ENCODE measurements around the gene SELENOV. TPM values are rescaled to one million over a fixed set of nuclear protein-coding genes. Genes with fewer than 3 reads are reported as not detected.

SELENOV gene
- total RNA-seq, 1 donor from 2014 or later = not detected

GRCh38 chr19:39508629-39509028 is 6.3 kb upstream of the SELENOV start:
- no peaks in the 10 kb centered on the region for H3K9me3 Mint-ChIP-seq (ENCODE audit: unreplicated experiment)
- H3K27ac Mint-ChIP-seq (ENCODE audit: unreplicated experiment) = no peak overlapping the region
- TF ChIP-seq CTCF (IDR thresholded peaks at IDR 0.05; ENCODE audit: insufficient read depth, low read depth, low read length) = no peak
- TF ChIP-seq EZH2 (IDR thresholded peaks at IDR 0.05; ENCODE audit: insufficient read depth, low read length) = no peak
- Histone ChIP-seq H3K4me1 (ENCODE audit: insufficient read depth, low read length) (peaks cover 3% of the 10 kb centered on the region), H3K9ac (ENCODE audit: low read length) (no peak overlapping the region), H3K27ac (ENCODE audit: low read depth, low read length) (no peak overlapping the region), H4K20me1 (ENCODE audit: insufficient read depth, low read length) (no peaks in the 10 kb centered on the region), H3K4me2 (ENCODE audit: low read length) (no peak overlapping the region), H3K4me3 (ENCODE audit: insufficient read depth, low read depth, low read length) (no peak overlapping the region), H3K9me3 (ENCODE audit: insufficient read depth, low read depth, low read length) (no peaks in the 10 kb centered on the region), H3K79me2 (ENCODE audit: insufficient read depth, low read length) (no peaks in the 10 kb centered on the region), H3K36me3 (ENCODE audit: insufficient read depth, low read length) (no peaks in the 10 kb centered on the region), H2AFZ (ENCODE audit: low read depth, low read length) (no peak overlapping the region), H3K27me3 (ENCODE audit: insufficient read depth, low read length) (peaks cover 12% of the 10 kb centered on the region)
- H3K4me1 Mint-ChIP-seq (ENCODE audit: low read depth, unreplicated experiment) = no peaks in the 10 kb centered on the region
- H3K4me3 Mint-ChIP-seq (ENCODE audit: unreplicated experiment) = no peak overlapping the region
- peaks cover 57% of the 10 kb centered on the region for H3K27me3 Mint-ChIP-seq (ENCODE audit: low read depth, unreplicated experiment)
- FAIRE-seq (no peak), DNase-seq (ENCODE audit: low read depth) (no peak)
- H3K36me3 Mint-ChIP-seq (ENCODE audit: low read depth, unreplicated experiment) = peaks cover 3% of the 10 kb centered on the region

GRCh38 chr19:39509233-39509632 is 5.7 kb upstream of the SELENOV start:
- H4K20me1 ChIP-seq (ENCODE audit: insufficient read depth, low read length) = no peaks in the 10 kb centered on the region
- no peaks in the 10 kb centered on the region for H3K36me3 ChIP-seq (ENCODE audit: insufficient read depth, low read length)
- no peak overlapping the region for H3K4me2 ChIP-seq (ENCODE audit: low read length)
- no peaks in the 10 kb centered on the region for H3K9me3 ChIP-seq (ENCODE audit: insufficient read depth, low read depth, low read length)
- H3K27ac Mint-ChIP-seq (ENCODE audit: unreplicated experiment) = no peak overlapping the region
- no peak overlapping the region for H3K4me3 Mint-ChIP-seq (ENCODE audit: unreplicated experiment)
- H3K36me3 Mint-ChIP-seq (ENCODE audit: low read depth, unreplicated experiment) = peaks cover 3% of the 10 kb centered on the region
- H3K27me3 ChIP-seq (ENCODE audit: insufficient read depth, low read length) = peaks cover 17% of the 10 kb centered on the region
- no peak overlapping the region for H3K9ac ChIP-seq (ENCODE audit: low read length)
- no peak overlapping the region for H2AFZ ChIP-seq (ENCODE audit: low read depth, low read length)
- FAIRE-seq (no peak), DNase-seq (ENCODE audit: low read depth) (no peak)
- no peaks in the 10 kb centered on the region for H3K9me3 Mint-ChIP-seq (ENCODE audit: unreplicated experiment)
- H3K4me1 ChIP-seq (ENCODE audit: insufficient read depth, low read length) = peaks cover 3% of the 10 kb centered on the region
- H3K27me3 Mint-ChIP-seq (ENCODE audit: low read depth, unreplicated experiment) = peaks cover 57% of the 10 kb centered on the region
- TF ChIP-seq EZH2 (IDR thresholded peaks at IDR 0.05; ENCODE audit: insufficient read depth, low read length) = no peak
- TF ChIP-seq CTCF (IDR thresholded peaks at IDR 0.05; ENCODE audit: insufficient read depth, low read depth, low read length) = no peak
- no peak overlapping the region for H3K4me3 ChIP-seq (ENCODE audit: insufficient read depth, low read depth, low read length)
- H3K4me1 Mint-ChIP-seq (ENCODE audit: low read depth, unreplicated experiment) = no peaks in the 10 kb centered on the region
- no peaks in the 10 kb centered on the region for H3K79me2 ChIP-seq (ENCODE audit: insufficient read depth, low read length)
- H3K27ac ChIP-seq (ENCODE audit: low read depth, low read length) = no peak overlapping the region

- no peak overlapping the region for H3K4me3 ChIP-seq (ENCODE audit: insufficient read depth, low read depth, low read length)
- no peaks in the 10 kb centered on the region for H4K20me1 ChIP-seq (ENCODE audit: insufficient read depth, low read length)
- Mint-ChIP-seq H3K36me3 (ENCODE audit: low read depth, unreplicated experiment) (peaks cover 6% of the 10 kb centered on the region), H3K9me3 (ENCODE audit: unreplicated experiment) (peaks cover 4% of the 10 kb centered on the region), H3K27me3 (ENCODE audit: low read depth, unreplicated experiment) (peaks cover 57% of the 10 kb centered on the region), H3K4me3 (ENCODE audit: unreplicated experiment) (no peak overlapping the region), H3K4me1 (ENCODE audit: low read depth, unreplicated experiment) (no peaks in the 10 kb centered on the region), H3K27ac (ENCODE audit: unreplicated experiment) (no peak overlapping the region)
- H3K9ac ChIP-seq (ENCODE audit: low read length) = no peak overlapping the region
- H3K27me3 ChIP-seq (ENCODE audit: insufficient read depth, low read length) = peaks cover 41% of the 10 kb centered on the region
- H3K27ac ChIP-seq (ENCODE audit: low read depth, low read length) = no peak overlapping the region
- no peaks in the 10 kb centered on the region for H3K79me2 ChIP-seq (ENCODE audit: insufficient read depth, low read length)
- H3K4me2 ChIP-seq (ENCODE audit: low read length) = no peak overlapping the region
- no peak for FAIRE-seq
- H3K4me1 ChIP-seq (ENCODE audit: insufficient read depth, low read length) = peaks cover 8% of the 10 kb centered on the region
- H2AFZ ChIP-seq (ENCODE audit: low read depth, low read length) = no peak overlapping the region
- TF ChIP-seq CTCF (IDR thresholded peaks at IDR 0.05; ENCODE audit: insufficient read depth, low read depth, low read length) = no peak
- no peak for TF ChIP-seq EZH2 (IDR thresholded peaks at IDR 0.05; ENCODE audit: insufficient read depth, low read length)
- H3K36me3 ChIP-seq (ENCODE audit: insufficient read depth, low read length) = no peaks in the 10 kb centered on the region
- peaks cover 2% of the 10 kb centered on the region for H3K9me3 ChIP-seq (ENCODE audit: insufficient read depth, low read depth, low read length)
- DNase-seq (ENCODE audit: low read depth) = no peak
Observed at GRCh38 chr19:39512988-39513387, 2.0 kb upstream of the SELENOV start.

Measured in astrocyte (in vitro differentiated cells and primary cell).